A549 (cell line): ENCODE results near the gene TMEM41A. TPM values are rescaled to one million over a fixed set of nuclear protein-coding genes. Genes with fewer than 3 reads are reported as not detected.

Experiments
- ATAC-seq, 2 experiments: fragments of 200-7000 bp in 1 of 2; fragments of >200 bp in 1 of 2; cut with Nextera tagmentation in 1 of 2; cut with Tn5 transposase in 1 of 2; 3 replicates each; pipeline versions ENCODE4 v1.8.0 to v1.9.1; 2018 to 2020; ENCODE audit warnings: mild to moderate bottlenecking in 1 of 2, moderate library complexity in 1 of 2
- CTCF ChIA-PET: fragments of 300-600 bp; sonication (Branson Sonifier 250); formaldehyde crosslinking; extraction: SDS; loops from one replicate; lab custom pipeline; 2021; ENCODE audit warnings: antibody characterized with exemption, inconsistent platforms; lab: Yijun Ruan, JAX
- POLR2A ChIA-PET: fragments of 350-600 bp; formaldehyde crosslinking; extraction: SDS; loops from one replicate; lab custom pipeline; 2021; ENCODE audit warnings: antibody characterized with exemption, inconsistent platforms; lab: Yijun Ruan, JAX
- DNase-seq, 2 experiments: peaks; one replicate each; pipeline versions ENCODE4 v3.0.0 to v3.0.0-alpha.2; 2011 to 2016; ENCODE audit warnings: low read depth in 1 of 2, low spot score in 1 of 2
- FAIRE-seq: peaks from 2 replicates; lab custom pipeline; 2011; peaks lifted over from hg19 to GRCh38; lab: Jason Lieb, UNC
- H3K27ac ChIP-seq, 2 experiments: fragments of >200 bp; sonication (Bioruptor Twin); formaldehyde crosslinking; 3 replicates each; pipeline ENCODE4 v1.5.1; 2016 to 2017
- H3K4me1 ChIP-seq: fragments of >200 bp; sonication (Bioruptor Twin); formaldehyde crosslinking; 3 replicates; pipeline ENCODE4 v1.6.1; 2016
- H3K4me2 ChIP-seq: fragments of >200 bp; sonication (Bioruptor Twin); formaldehyde crosslinking; 3 replicates; pipeline ENCODE4 v1.6.1; 2016
- H3K4me3 ChIP-seq: fragments of >200 bp; sonication (Bioruptor Twin); formaldehyde crosslinking; 3 replicates; pipeline ENCODE4 v1.5.1; 2016
- H3K9me3 ChIP-seq: fragments of >200 bp; sonication (Bioruptor Twin); formaldehyde crosslinking; 3 replicates; pipeline ENCODE4 v1.6.1; 2016
- BCL3 ChIP-seq: fragments of >200 bp; sonication (Bioruptor Twin); formaldehyde crosslinking; IDR thresholded peaks from 3 replicates; pipeline ENCODE4 v1.6.1; 2016
- CEBPB ChIP-seq, 2 experiments: fragments of >200 bp in 1 of 2; sonication (Bioruptor Twin) in 1 of 2; formaldehyde crosslinking in 1 of 2; IDR thresholded peaks; 2 replicates each; pipeline ENCODE4 v1.6.1; 2012 to 2016
- CHD2 ChIP-seq: fragments of 150-350 bp; IDR thresholded peaks from 2 replicates; pipeline ENCODE4 v1.6.1; 2014; ENCODE audit warnings: low read length; ENCODE audit not compliant: partially characterized antibody
- CHD4 ChIP-seq: fragments of 200-600 bp; sonication (generic); IDR thresholded peaks from 2 replicates; pipeline ENCODE4 v1.6.1; 2016; ENCODE audit warnings: antibody characterized with exemption, mild to moderate bottlenecking, borderline replicate concordance
- E2F6 ChIP-seq: IDR thresholded peaks from 2 replicates; pipeline ENCODE4 v1.6.1; 2012; ENCODE audit warnings: low read depth, borderline replicate concordance
- EHF ChIP-seq: fragments of 250-450 bp; sonication (Bioruptor Pico); IDR thresholded peaks from 2 replicates; pipeline ENCODE4 v1.5.0; 2020; ENCODE audit warnings: mild to moderate bottlenecking
- FOSB ChIP-seq: fragments of 250-450 bp; sonication (Bioruptor Pico); IDR thresholded peaks from 2 replicates; pipeline ENCODE4 v1.5.0; 2020; ENCODE audit warnings: mild to moderate bottlenecking, moderate library complexity
- FOSL2 ChIP-seq, 2 experiments: fragments of 450-650 bp in 1 of 2; fragments of >200 bp in 1 of 2; sonication (Bioruptor Twin) in 1 of 2; formaldehyde crosslinking; IDR thresholded peaks; 2 replicates each; pipeline versions ENCODE4 v1.5.0 to v1.6.1; 2016 to 2020; ENCODE audit warnings: mild to moderate bottlenecking in 1 of 2, moderate library complexity in 1 of 2
- FOXS1 ChIP-seq: fragments of 250-450 bp; sonication (Bioruptor Pico); IDR thresholded peaks from 2 replicates; pipeline ENCODE4 v1.5.0; 2020; ENCODE audit warnings: mild to moderate bottlenecking, moderate library complexity
- HOXB5 ChIP-seq: fragments of 250-450 bp; sonication (Bioruptor Pico); IDR thresholded peaks from 2 replicates; pipeline ENCODE4 v1.5.0; 2020; ENCODE audit warnings: mild to moderate bottlenecking, moderate library complexity
- JUN ChIP-seq, 2 experiments: fragments of >200 bp; sonication (Bioruptor Twin); formaldehyde crosslinking; IDR thresholded peaks; 2 replicates in 1 of 2; 3 replicates in 1 of 2; pipeline ENCODE4 v1.6.1; 2016 to 2017
- KDM1A ChIP-seq: fragments of 200-600 bp; sonication (generic); IDR thresholded peaks from 2 replicates; pipeline ENCODE4 v1.6.1; 2016; ENCODE audit warnings: low read depth, mild to moderate bottlenecking
- KDM5A ChIP-seq: fragments of 200-600 bp; sonication (generic); IDR thresholded peaks from 2 replicates; pipeline ENCODE4 v1.6.1; 2016; ENCODE audit warnings: antibody characterized with exemption, mild to moderate bottlenecking
- MAX ChIP-seq: IDR thresholded peaks from 2 replicates; pipeline ENCODE4 v1.6.1; 2012
- NFE2L2 ChIP-seq: fragments of 150-350 bp; conservative IDR thresholded peaks from 2 replicates; pipeline ENCODE4 v1.6.1; 2014; ENCODE audit warnings: low read length
- NR3C1 ChIP-seq: fragments of >200 bp; sonication (Bioruptor Twin); formaldehyde crosslinking; IDR thresholded peaks from 3 replicates; pipeline ENCODE4 v1.6.1; 2017
- POLR2A ChIP-seq: IDR thresholded peaks from 2 replicates; pipeline ENCODE4 v1.6.1; 2012; ENCODE audit warnings: mild to moderate bottlenecking, low read length
- RAD21 ChIP-seq, 2 experiments: fragments of >200 bp in 1 of 2; sonication (Bioruptor Twin) in 1 of 2; formaldehyde crosslinking in 1 of 2; IDR thresholded peaks in 1 of 2; conservative IDR thresholded peaks in 1 of 2; 2 replicates in 1 of 2; 3 replicates in 1 of 2; pipeline ENCODE4 v1.6.1; 2012 to 2018; ENCODE audit warnings: inconsistent platforms in 1 of 2
- RARB ChIP-seq: fragments of 250-450 bp; sonication (Bioruptor Pico); IDR thresholded peaks from 2 replicates; pipeline ENCODE4 v1.8.0; 2021; ENCODE audit warnings: mild to moderate bottlenecking, moderate library complexity
- RCOR1 ChIP-seq: fragments of 150-350 bp; IDR thresholded peaks from 2 replicates; pipeline ENCODE4 v1.6.1; 2014; ENCODE audit warnings: antibody characterized with exemption, low read length, low read depth
- RFX5 ChIP-seq: fragments of 450-650 bp; IDR thresholded peaks from 2 replicates; pipeline ENCODE4 v1.7.1; 2014; ENCODE audit warnings: antibody characterized with exemption, mild to moderate bottlenecking, moderate library complexity
- SMC3 ChIP-seq: fragments of >200 bp; sonication (Bioruptor Twin); formaldehyde crosslinking; IDR thresholded peaks from 3 replicates; pipeline ENCODE4 v1.6.1; 2018; ENCODE audit warnings: inconsistent platforms
- TP53 ChIP-seq: fragments of 250-450 bp; sonication (Bioruptor Pico); IDR thresholded peaks from 2 replicates; pipeline ENCODE4 v1.5.0; 2021; ENCODE audit warnings: mild to moderate bottlenecking, moderate library complexity
- ZC3H11A ChIP-seq: fragments of 450-650 bp; IDR thresholded peaks from 2 replicates; pipeline ENCODE4 v1.6.1; 2014; ENCODE audit warnings: antibody characterized with exemption, mild to moderate bottlenecking
- ZFP36 ChIP-seq: fragments of 450-650 bp; IDR thresholded peaks from 2 replicates; pipeline ENCODE4 v1.6.1; 2014; ENCODE audit warnings: borderline replicate concordance; ENCODE audit not compliant: partially characterized antibody
- WGBS: methylation state at CpG from one replicate; pipeline ENCODE4 v1.1.6; 2017; ENCODE audit errors: missing lambda C conversion rate; 5-methylcytosine and 5-hydroxymethylcytosine counted together
- polyA plus RNA-seq, 4 experiments: library from polyadenylated mRNA; depleted of rRNA in 3 of 4; stranded (reverse); fragments of >200 nt; fragmentation: RNase III in 1 of 4; extraction: RNeasy Plus Mini Kit Qiagen cat#74134 plus additional on column Dnase treatment in 1 of 4; gene quantifications; 2 replicates in 3 of 4; 3 replicates in 1 of 4; pipeline ENCODE4 v1.2.3, GENCODE V29; 2011 to 2017
- TF ChIP-seq, protein P1 (sequence below): fragments of 450-650 bp; IDR thresholded peaks from 2 replicates; pipeline ENCODE4 v1.6.1; 2014; ENCODE audit warnings: antibody characterized with exemption
- TF ChIP-seq, protein P2 (sequence below): IDR thresholded peaks from 2 replicates; pipeline ENCODE4 v1.6.1; 2012

Gene TMEM41A
- polyA plus RNA-seq, 2 of the 4 experiments (the other 2 are of a cell fraction), result 16.6 to 31.3 TPM

DNA sequence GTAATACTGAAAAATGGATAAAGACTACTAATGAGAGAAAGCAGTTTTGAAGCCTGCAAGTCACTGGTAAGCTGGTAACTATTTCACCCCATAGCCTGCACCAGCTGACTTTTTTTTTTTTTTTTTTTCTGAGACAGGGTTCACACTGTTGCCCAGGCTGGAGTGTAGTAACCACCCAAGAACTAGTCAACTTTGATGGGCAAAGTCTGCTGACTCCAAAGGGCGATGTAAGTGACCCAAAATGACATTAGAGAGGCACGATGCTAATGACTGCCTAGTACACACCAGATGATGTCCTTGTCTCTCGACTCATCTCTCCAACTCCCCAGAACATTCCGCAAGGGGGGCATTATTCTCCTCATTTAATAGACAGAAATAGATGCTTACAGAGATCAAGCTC, 12.9 kb upstream of the TMEM41A start (continued):
- TF ChIP-seq CEBPB (IDR thresholded peaks at IDR 0.05), result no peak
- no peak for TF ChIP-seq RARB (CRISPR knock-in tag)
- no peak for TF ChIP-seq ZFP36
- TF ChIP-seq HOXB5 (CRISPR knock-in tag), result no peak
- no peak for TF ChIP-seq RCOR1

GRCh38 chr3:185508335-185508991, 9.6 kb upstream of the TMEM41A start:
- ATAC-seq, result no peak
- no peak for FAIRE-seq
- Histone ChIP-seq H3K4me3 (no peak overlapping the region), H3K4me2 (no peak overlapping the region), H3K9me3 (no peaks in the 10 kb centered on the region), H3K4me1 (no peaks in the 10 kb centered on the region), H3K27ac (no peak overlapping the region)
- TF ChIP-seq RFX5, result no peak
- no peak for TF ChIP-seq POLR2A
- no peak for TF ChIP-seq CHD2
- no peak for TF ChIP-seq CHD4
- no peak for TF ChIP-seq ZFP36
- TF ChIP-seq SMC3, result no peak
- TF ChIP-seq EHF (CRISPR knock-in tag), result no peak
- no peak for TF ChIP-seq NR3C1
- TF ChIP-seq, protein P1, sequence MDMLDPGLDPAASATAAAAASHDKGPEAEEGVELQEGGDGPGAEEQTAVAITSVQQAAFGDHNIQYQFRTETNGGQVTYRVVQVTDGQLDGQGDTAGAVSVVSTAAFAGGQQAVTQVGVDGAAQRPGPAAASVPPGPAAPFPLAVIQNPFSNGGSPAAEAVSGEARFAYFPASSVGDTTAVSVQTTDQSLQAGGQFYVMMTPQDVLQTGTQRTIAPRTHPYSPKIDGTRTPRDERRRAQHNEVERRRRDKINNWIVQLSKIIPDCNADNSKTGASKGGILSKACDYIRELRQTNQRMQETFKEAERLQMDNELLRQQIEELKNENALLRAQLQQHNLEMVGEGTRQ, result no peak
- no peak for TF ChIP-seq ZC3H11A
- TF ChIP-seq RAD21 (conservative IDR thresholded peaks at IDR 0.05 in 1 of 2, IDR thresholded peaks at IDR 0.05 in 1 of 2), result no peak
- no peak for TF ChIP-seq TP53
- no peak for TF ChIP-seq FOSL2 (IDR thresholded peaks at IDR 0.05)
- no peak for TF ChIP-seq FOSL2 (CRISPR knock-in tag; IDR thresholded peaks at IDR 0.05)
- no peak for TF ChIP-seq MAX
- TF ChIP-seq FOSB (CRISPR knock-in tag), result no peak
- no peak for TF ChIP-seq KDM1A
- TF ChIP-seq E2F6, result no peak
- no peak for TF ChIP-seq JUN (IDR thresholded peaks at IDR 0.05)
- TF ChIP-seq CEBPB (IDR thresholded peaks at IDR 0.05), result no peak
- WGBS, result 89% methylated on average over 19 of the region's 19 CpGs
- no peak for DNase-seq
- CTCF ChIA-PET, result interaction anchor here (1.2 kb wide), 1 partner anchor 50 kb away, joined by 4 read pairs; no protein-coding TSS in a partner anchor
- POLR2A ChIA-PET, result no interaction called here

GRCh38 chr3:185507883-185508282, 9.0 kb upstream of the TMEM41A start:
- H3K4me3 ChIP-seq, result no peak overlapping the region
- no peak overlapping the region for H3K27ac ChIP-seq
- no peak for FAIRE-seq
- DNase-seq, result no peak
- no peak for ATAC-seq
- H3K4me1 ChIP-seq, result no peaks in the 10 kb centered on the region
- no peaks in the 10 kb centered on the region for H3K9me3 ChIP-seq
- POLR2A ChIA-PET, result no interaction called here
- no peak overlapping the region for H3K4me2 ChIP-seq
- TF ChIP-seq RARB (CRISPR knock-in tag) (no peak), RAD21 (conservative IDR thresholded peaks at IDR 0.05 in 1 of 2, IDR thresholded peaks at IDR 0.05 in 1 of 2) (no peak), CEBPB (IDR thresholded peaks at IDR 0.05) (no peak), BCL3 (no peak), FOXS1 (CRISPR knock-in tag) (no peak), NFE2L2 (no peak), KDM5A (no peak), CHD4 (no peak), JUN (IDR thresholded peaks at IDR 0.05) (no peak)
- TF ChIP-seq, protein P2, sequence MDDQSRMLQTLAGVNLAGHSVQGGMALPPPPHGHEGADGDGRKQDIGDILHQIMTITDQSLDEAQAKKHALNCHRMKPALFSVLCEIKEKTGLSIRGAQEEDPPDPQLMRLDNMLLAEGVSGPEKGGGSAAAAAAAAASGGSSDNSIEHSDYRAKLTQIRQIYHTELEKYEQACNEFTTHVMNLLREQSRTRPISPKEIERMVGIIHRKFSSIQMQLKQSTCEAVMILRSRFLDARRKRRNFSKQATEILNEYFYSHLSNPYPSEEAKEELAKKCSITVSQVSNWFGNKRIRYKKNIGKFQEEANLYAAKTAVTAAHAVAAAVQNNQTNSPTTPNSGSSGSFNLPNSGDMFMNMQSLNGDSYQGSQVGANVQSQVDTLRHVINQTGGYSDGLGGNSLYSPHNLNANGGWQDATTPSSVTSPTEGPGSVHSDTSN, result no peak
- TF ChIP-seq, all 56 proteins: peak for 0
- CTCF ChIA-PET, result no interaction called here
- WGBS, result 88% methylated on average over 6 of the region's 6 CpGs
